Liver (tissue), 3 donors: Measurements from ENCODE around the gene CCDC30.

Experiments used
- CTCF ChIP-seq: fragments of 150-350 bp; IDR thresholded peaks from 2 replicates; pipeline ENCODE4 v1.5.1; 2017; ENCODE audit warnings: improper control_type of control experiment, low read depth, low read length; ENCODE audit not compliant: missing input control
- FOXA1 ChIP-seq: IDR thresholded peaks from 2 replicates; pipeline ENCODE4 v1.6.1; 2016; ENCODE audit warnings: antibody characterized with exemption
- GABPA ChIP-seq, 2 donors: IDR thresholded peaks in 1 of 2; conservative IDR thresholded peaks in 1 of 2; 2 replicates each; pipeline ENCODE4 v1.6.1; 2016; ENCODE audit warnings: antibody characterized with exemption in 2 of 2, mild to moderate bottlenecking in 1 of 2, moderate library complexity in 1 of 2
- HNF4A ChIP-seq, 2 donors: conservative IDR thresholded peaks; 2 replicates each; pipeline ENCODE4 v1.6.1; 2016; ENCODE audit warnings: antibody characterized with exemption in 2 of 2, mild to moderate bottlenecking in 2 of 2
- JUND ChIP-seq, 2 donors: IDR thresholded peaks; 2 replicates each; pipeline ENCODE4 v1.6.1; 2016; ENCODE audit warnings: antibody characterized with exemption in 2 of 2
- MAX ChIP-seq: IDR thresholded peaks from 2 replicates; pipeline ENCODE4 v1.6.1; 2016; ENCODE audit warnings: antibody characterized with exemption
- RAD21 ChIP-seq, 2 donors: IDR thresholded peaks; 2 replicates each; pipeline ENCODE4 v1.6.1; 2016; ENCODE audit warnings: antibody characterized with exemption in 2 of 2, mild to moderate bottlenecking in 2 of 2
- REST ChIP-seq: IDR thresholded peaks from 2 replicates; pipeline ENCODE4 v1.6.1; 2016; ENCODE audit warnings: antibody characterized with exemption, mild to moderate bottlenecking
- SP1 ChIP-seq: IDR thresholded peaks from 2 replicates; pipeline ENCODE4 v1.6.1; 2018; ENCODE audit warnings: antibody characterized with exemption, mild to moderate bottlenecking
- TAF1 ChIP-seq: conservative IDR thresholded peaks from 2 replicates; pipeline ENCODE4 v1.6.1; 2016; ENCODE audit warnings: antibody characterized with exemption, mild to moderate bottlenecking
- ZBTB33 ChIP-seq: IDR thresholded peaks from 2 replicates; pipeline ENCODE4 v1.6.1; 2016; ENCODE audit warnings: antibody characterized with exemption
- donor health status: healthy.
- donor health status: healthy.

- TF ChIP-seq ZBTB33 = no peak
- TF ChIP-seq CTCF = no peak
- TF ChIP-seq SP1 = no peak
- TF ChIP-seq JUND (IDR thresholded peaks at IDR 0.05) = no peak
- no peak for TF ChIP-seq RAD21 (IDR thresholded peaks at IDR 0.05)
- TF ChIP-seq GABPA (IDR thresholded peaks at IDR 0.05 in 1 of 2, conservative IDR thresholded peaks at IDR 0.05 in 1 of 2) = no peak
- no peak for TF ChIP-seq TAF1
- no peak for TF ChIP-seq FOXA1
- TF ChIP-seq MAX = no peak
- no peak for TF ChIP-seq HNF4A (conservative IDR thresholded peaks at IDR 0.05)
- TF ChIP-seq REST = no peak
Measured at GRCh38 chr1:42418516-42418915, 44.6 kb upstream of the CCDC30 start.
